ENCODE results near the gene EEF1G.
"Not testable (repeated sequence)": the region's sequence is repeated elsewhere in the genome, so short reads cannot be mapped to it uniquely, and the experiment has no call there.

EEF1G gene

DNA sequence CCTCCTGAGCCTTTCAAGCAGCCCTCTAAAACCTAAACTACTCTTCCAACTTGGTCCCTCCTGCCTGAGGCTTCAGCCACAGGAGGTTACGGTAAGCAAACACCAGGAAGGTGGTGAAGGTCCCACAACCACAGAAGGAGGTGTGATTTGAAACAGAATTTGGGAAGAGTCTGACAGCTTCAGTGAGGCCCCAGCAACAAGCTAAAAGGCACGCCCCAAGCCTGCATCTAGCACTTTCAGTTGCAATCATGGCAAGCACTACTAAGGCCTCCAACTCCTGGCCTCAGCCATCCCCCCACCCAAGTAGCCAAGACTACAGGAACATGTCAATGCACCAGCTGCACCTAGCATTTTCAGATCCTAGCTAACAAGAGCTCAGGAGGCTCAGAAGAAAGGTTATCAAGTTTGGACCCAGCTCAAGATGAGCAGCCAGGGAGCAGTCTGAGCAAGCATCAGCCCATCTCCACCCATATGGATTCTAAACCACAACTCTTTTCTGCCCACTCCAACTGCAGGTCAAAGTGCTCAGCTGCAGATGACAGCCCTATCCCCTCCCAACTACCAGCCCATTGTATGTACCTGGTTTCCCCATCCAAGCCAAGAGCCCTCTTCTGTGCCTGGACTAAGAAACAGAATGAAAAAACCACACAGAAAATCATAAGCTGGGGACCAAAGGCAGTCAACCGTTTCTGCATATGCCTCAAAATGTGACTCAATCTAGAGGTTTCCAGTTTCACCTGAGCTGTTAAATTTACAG, 16.6 kb downstream of the EEF1G start:
- DNase-seq, result no peak

DNA sequence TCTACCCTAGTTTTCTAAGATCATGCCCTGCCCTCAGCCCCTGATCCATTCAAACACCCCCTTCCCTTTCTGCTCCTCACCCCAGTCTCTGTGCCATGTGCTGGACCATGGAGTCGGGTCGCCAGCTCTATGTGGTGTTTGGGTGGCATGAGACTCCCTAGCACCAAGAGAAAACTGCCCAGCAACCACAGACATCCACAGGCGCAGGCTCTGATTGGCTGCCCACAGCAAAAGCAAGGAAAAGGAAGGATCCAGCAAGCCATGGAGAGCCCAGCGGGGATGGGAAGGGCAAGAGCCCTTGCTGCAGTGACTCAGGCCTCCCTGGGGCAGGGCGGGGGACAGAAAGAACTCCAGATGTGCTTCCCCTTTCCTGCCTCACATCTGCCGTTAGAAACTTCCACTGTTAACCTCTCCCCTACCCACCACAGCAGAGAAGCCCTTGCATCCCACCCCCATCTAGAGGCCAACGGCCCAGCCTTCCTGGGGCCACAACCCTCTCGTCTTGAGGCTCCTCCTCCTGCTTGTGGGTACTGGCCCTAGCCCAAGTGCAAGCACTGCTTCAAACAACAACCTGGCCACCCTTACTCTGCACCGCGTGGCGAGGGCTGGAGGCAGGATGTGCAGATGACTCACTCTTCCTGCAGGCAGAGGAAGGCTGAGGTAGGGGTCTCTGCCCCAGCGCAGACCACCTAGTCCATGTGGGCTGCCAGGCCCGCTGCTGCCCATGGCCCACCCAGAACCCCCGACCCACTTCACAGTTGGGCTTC, 17.4 kb downstream of the EEF1G start:
- peak in 43 of 56 donors; percentile 14 to 82 (median 46) for DNase-seq

DNA sequence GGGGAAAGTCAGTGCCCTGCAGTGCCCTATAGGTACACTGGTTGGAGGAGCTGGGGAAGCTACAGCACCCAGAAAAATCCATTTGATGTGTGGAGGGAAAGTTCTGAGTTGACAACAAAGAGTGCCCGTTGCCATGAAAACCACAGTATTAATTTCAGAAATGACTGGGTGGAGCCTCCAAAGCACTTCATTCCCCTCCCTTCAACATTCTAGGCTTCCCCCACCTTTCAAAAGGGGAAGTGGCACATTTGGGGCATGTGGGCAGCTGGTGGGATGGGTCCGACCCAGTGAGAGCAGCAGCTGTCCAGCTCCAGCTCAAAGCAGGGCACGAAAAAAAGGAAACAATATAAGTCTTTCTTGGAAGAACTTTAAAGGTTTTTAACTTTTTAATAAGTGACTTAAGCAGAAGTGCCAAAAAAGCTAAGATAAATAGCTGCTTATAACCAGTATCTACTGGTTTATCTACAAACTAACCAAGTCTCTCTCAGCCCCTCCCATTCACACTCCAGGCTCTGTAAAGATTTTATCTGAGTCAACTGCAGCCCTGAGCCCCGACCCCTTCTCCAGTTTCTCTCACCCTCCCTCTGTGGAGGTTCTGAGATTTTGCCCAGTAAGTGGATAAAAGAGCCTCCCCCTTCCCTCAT, 18.1 kb downstream of the EEF1G start:
- peak in 2 of 56 donors; percentile 16 to 17 for DNase-seq

DNA sequence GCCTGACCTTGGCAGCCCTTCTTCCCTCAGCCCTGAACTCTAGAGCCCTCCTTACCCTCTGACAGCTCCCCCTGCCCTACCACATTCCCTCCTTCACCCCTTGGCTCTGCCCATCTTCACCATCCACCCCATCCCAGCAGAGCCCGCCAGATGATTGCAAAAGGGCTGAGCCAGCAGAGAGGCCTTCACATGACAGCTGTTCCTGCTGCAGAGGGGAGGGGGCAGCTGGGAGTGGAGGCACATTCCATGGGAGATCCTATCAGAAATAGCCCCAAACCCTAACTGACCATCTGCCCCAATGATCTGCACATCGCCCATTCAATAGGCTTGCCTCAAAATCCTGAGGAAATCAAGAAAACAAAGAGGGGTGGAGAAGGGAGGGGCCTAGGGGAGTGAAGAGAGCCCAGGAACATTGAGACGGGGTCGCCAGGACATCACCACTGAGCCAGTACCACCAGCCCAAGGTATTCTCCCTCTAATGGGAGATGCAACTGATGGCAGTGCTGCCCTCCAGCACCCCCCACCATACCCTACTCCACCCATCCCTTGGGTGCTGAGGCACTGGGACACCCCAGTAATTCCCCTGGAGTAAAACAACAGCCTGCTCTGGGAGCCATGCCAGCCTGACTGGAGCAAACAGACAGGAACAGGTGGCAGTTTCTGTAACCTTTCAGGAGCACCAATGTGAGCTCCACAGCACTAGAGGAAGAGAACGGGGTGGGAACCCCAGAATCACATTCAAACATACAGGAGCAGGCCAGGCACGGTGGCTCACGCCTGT, 19.1 kb downstream of the EEF1G start:
- no peak for DNase-seq

DNA sequence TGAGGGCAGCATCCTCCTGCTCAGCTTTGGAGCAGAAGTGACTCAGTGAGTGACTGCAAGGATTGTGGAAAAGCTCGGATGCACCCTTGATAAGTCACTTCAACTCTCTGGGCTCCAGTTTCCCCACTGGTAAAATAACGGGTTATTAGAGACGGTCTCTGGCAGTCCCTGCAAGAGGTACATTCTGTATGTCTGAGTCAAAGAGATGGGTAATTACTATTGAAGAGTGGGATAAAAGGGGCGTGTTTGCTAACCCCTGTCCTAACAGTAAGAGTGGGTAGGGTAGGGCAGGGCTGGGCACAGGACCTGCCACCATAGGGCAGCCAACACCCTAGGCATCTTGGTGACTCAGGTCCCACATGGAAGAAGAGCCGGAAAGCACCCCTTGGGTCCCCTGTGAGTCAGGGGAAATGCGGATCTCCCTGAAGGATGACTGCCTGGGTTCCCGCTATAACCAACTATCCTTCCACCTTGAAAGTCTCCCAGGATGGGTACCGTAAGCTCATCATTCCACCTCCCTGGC, 19.8 kb downstream of the EEF1G start:
- DNase-seq, result no peak

DNA sequence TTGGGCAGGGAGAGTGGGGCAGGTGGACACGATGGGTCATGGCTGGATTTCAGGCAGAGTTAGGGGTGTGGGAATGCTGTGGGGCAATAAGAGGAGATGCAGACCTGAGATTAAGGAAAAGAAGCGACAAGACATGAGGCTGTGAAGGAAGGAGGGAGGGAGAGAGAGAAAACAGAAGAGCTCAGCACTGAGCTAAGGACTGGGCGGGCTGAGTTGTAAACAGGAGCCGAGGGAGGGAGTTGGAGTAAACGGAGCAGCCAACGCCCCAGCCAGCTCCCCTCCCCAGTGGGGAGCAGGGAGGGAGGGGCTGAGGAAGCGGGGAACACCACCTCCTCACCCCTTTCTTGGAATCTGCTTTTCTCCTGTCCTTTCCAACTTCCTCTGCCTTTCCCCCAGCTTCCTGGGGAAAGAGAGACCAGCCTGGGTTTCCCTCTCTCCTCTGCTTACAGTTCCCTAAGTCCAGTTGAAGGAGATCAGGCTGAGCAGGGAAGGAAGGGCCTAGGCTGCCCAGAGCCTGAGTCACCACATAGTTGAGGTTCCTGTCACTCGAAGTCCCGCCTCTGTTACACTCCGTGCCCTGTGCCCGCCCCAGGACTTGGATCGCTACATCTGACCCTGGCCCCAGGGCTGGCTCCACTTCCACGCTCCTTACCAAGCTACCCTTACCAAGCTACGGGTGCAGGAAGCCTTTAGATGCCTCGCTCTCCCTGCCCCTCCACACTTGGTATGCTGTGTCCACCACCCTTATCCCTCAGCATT, 20.4 kb downstream of the EEF1G start:
- peak in 19 of 56 donors; percentile 15 to 65 (median 37) for DNase-seq

DNA sequence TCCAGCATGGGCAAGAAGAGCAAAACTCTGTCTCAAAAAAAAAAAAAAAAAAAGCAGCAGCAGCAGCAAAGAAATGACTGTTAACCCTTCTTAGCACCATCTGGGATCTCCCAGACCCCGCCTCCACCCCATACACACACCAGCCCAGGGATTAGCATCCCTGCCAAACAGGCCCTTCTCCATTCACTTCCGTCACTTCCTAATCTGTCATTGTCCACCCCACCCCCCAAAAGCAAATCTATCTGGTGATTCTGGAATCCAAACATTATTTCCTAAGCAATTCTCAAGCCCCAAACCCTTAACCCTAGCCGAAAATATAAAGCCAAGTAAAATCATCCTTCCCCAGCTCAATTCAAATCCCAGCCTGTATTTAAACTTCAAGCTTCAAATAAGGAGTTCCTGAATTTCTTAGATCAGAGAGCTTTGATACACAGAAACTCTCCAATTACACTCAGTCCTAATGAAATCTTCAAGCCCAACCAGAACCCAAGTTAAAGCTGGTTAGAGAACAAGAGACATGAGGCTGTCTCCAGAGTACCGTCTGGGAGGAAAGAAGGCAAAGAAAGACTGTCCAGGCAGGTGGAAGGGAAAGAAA, 21.1 kb downstream of the EEF1G start:
- DNase-seq, result no peak

DNA sequence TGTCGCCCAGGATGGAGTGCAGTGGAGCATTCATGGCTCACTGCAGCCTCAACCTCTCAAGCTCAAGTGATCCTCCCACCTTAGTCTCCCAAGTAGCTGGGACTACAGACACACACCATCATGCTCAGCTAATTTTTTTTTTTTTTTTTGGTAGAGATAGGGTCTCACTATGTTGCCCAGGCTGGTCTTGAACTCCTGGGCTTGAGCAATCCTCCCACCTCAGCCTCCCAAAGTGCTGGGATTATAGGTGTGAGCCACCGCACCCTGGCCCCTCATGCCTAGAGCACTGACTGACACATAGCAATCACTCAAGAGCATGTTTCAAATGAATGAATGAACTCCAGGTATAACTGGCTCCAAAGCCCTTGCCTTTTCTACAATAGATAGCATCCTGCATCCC, 23.2 kb downstream of the EEF1G start:
- not testable (repeated sequence) for DNase-seq

DNA sequence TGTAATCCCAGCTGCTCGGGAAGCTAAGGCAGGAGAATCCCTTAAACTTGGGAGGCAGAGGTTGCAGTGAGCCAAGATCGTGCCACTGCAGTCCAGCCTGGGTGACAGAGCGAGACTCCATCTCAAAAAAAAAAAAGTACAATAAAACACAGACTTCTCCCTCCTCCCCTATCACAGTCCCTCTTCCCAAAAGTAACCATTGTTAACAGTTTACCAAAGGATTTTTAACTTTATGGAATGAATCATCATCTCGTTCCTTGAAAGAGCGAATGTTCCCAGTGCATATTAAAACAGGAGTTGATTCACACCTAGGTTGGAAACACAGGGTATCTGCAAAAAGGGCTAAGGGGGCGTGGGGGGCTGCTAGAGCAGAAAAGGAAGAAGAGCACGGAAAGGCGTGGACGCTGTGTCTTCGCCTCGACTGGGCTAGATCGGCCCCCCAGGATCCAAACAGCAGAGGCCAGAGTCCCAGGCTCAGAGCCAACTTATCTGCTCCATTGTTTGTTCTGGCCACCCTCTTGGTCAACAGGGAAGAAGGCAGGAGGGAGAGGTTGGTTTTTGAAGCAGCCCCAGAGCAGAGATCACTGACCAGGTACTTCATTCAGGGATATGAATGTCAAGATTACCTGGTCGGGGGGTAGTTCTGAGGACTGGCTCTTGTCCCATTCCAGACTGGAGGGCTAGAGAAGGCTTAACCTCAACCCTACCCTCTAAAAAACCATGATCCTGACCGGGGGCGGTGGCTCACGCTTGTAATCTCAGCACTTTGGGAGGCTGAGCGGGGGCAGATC, 25.0 kb downstream of the EEF1G start:
- DNase-seq, result no peak

DNA sequence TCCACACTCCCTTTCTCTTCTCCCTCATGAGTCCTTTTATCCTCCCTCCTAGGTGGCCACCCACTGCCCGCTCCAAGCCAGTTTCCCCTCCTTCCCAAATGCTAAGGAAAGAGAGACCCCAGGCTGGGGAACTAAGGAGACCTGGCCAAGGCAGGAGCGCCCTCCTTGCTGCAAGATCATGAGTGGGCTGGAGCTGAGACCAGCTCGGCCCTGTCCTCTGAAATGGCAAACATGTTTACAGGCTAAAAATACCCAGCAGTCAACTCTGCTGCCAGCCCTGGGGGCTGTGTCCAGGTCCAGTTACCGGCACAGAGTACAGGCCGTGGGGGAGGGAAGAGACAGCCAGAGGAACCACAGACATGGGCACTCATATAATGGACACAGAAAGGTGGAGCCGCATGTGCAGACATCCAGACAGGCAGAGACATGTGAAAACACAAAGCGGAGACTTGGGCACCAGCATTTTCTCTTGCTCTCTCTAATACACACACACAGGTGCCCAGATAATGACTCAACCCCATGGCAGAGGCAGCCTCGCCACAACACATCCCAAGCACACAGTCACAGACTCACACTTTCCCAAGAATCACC, 25.9 kb downstream of the EEF1G start:
- no peak for DNase-seq

DNA sequence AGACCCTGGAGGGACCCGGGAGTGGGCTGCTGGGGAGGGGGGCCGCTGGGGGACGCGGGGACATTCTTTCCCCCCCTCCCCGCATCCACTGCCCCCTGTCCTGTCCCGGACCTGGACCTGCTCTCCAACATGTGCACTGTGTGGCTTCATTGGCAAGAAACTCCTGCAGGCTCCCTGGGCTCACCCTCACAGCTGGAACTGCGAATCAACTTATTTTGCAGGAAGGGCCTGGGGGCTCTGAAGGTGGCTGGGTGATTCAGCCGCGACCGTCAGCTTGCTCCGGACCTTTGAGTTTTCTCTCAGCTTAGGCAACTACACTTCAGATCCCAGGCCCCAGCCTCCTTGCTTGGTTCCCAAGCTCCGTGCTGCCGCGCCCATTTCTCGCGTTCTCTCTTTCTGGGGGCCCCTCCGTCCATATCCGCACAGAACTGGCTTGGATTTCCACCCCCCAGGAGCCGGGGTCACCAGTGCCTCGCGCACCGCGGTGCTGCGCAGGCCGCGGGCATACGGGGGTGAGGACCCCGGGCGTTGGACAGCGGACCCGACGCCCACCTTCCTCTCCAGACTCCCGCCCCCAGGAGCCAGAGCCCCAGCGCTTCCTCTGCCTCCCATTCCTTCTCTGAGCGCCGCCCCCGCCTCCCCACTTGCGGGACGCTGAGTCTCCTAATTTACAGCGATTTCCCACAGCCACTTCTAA, 26.6 kb downstream of the EEF1G start:
- DNase-seq, result no peak

DNA sequence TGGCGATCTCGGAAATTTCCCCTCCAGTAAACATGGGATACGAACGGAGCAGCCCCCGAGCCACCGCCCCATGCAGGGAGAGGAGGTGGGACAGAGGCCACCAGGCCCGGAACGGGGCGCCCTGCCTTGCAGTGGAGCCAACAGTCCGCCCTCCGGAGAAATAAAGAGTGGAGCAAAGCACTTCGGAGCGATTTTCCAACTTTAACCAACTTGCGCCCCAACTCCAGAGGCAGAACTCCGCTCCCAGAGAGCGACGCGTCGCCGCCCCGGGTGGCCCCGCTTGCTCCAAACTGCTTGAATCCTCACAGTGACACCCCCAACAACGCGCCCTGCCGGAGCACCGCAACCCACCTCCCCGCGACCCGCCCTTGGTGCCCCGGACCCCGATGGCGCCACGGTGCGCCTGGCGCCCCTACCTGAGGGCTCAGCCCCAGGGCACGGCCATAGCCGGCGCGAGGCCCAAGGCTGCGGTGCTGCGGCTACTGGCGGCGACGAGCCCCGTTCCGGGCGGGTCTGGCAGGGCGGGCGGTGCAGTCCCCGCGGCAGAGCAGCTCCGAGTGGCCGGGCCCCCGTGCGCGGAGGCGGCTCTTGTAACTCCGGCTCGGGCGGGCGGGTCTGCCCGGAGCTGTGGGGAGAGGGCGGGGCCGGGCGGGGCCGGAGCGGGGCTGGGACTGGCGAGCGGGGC, 27.3 kb downstream of the EEF1G start, which contains the start of gene AHNAK:
Gene AHNAK (minus strand): TSS at position 563 of the 685 bp plus-strand sequence. CDS start 10,708 bp downstream, outside the sequence.
- DNase-seq, result peak in 13 of 56 donors; percentile 16 to 65 (median 33)

DNA sequence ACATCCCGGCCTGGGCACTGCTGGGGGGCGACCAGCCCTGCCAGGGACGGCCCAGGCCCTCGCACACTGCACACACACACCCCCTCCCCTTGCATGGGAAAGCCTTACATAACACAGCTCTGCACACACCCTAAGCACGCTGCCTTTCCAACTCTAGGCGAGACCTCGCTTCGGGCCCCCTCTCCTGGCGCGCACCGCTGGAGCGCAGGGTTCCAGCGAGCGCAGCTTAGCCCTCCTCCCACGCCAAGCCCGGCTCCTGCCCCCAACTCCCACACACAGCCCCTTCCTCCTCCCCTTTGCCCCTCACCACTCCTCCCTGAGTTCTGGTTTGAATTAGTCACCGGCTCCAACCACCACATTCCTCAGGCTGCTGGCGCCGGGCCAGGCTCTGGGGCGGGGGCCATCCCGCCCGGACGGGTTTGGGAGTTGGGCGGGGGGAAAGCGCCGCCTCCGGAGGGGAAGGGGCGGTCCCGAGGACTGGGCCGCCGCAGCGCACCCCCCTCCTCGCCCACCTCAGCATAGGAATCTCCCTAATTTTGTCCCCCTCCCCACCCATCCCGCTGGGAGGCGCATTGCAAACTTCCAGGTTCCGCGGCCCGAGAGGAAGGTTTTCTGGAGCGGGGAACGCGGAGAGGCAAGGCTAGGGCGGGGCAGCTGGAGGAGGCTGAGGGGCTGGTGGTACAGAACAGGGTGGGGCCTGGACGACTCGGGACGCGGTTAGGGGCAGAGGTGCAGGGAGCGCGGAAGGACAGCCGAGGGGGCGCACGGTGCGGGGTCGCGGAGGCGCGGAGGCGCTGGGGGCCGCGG, 28.1 kb downstream of the EEF1G start:
- DNase-seq, result peak in 30 of 56 donors; percentile 17 to 78 (median 44)

DNA sequence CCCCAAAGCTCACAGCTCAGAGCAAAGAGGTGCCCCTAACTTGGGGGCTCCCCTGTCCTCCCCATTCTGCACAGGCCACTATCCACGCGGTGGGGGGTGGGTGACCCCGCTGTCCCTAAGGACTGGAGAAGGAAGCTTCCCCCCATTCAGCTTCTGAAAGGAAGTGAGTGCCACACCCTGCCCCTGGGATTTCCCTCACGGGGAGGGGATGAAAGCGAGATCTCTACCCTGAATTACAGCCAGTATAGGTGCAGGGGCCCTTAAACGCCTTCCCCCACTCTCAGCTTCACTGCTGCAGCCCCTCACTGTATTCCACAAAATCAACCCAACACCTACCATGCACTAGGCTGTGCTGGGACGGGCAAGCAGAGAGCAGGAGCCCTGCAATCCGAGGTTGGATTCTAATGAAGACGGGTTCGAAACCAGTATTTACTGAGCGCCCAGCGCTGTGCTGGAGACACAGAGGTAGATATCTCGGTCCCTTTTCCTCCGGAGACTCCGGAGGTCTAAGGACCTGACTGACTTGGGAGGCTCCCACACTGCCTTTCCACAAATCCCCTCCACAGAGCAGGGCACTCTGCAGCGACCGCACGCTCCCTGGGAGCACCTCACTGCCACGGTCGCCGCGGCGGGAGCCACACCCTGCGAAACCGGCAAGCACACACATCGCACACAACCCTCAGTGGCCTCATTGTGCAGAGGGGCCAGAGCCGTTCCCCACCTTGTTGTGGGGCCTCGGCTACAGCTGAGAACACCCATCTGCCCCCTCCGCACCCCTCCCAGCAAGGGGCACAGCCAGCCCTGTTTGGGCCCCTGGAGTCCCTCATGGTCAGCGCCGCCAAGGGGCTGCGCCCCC, 28.9 kb downstream of the EEF1G start:
- DNase-seq, result no peak
